K562 (cell line): ENCODE data around the gene SLC12A4. TPM values are rescaled to one million over a fixed set of nuclear protein-coding genes. Genes with fewer than 3 reads are reported as not detected.

Experiments used
- ATAC-seq: fragments of 200-7000 bp; cut with Tn5 transposase; 3 replicates; pipeline ENCODE4 v1.9.1; 2020; ENCODE audit warnings: moderate library complexity
- BruUV-seq: library from RNA; stranded (reverse); fragments of 400-500 nt; replicated peaks from 2 replicates; lab custom pipeline; 2021; lab: Mats Ljungman, UMichigan
- CTCF ChIA-PET: fragments of 300-600 bp; formaldehyde crosslinking; extraction: SDS; loops from one replicate; lab custom pipeline; 2021; ENCODE audit warnings: low intra/inter-chr PET ratio; lab: Yijun Ruan, JAX
- POLR2A ChIA-PET: fragments of 300-600, 350-650 bp; sonication (Branson Sonifier 250); formaldehyde crosslinking; extraction: SDS; loops from one replicate; lab custom pipeline; 2021; ENCODE audit warnings: antibody characterized with exemption, inconsistent platforms; lab: Yijun Ruan, JAX
- DNase-seq, 4 experiments: peaks; one replicate each; pipeline versions ENCODE4 v3.0.0 to v3.0.0-alpha.2; 2011 to 2018; ENCODE audit warnings: low spot score in 3 of 4, mixed read lengths in 3 of 4; ENCODE audit errors: extremely low read depth in 1 of 4
- FAIRE-seq: peaks from 2 replicates; lab custom pipeline; 2011; peaks lifted over from hg19 to GRCh38; lab: Jason Lieb, UNC
- H2AFZ ChIP-seq: 2 replicates; pipeline ENCODE4 v1.6.0; 2011; ENCODE audit warnings: low read depth, low read length, control low read depth, inconsistent platforms
- H3K27ac ChIP-seq: fragments of 200-600 bp; 3 replicates; pipeline ENCODE4 v1.8.0; 2011; ENCODE audit warnings: low read depth, mild to moderate bottlenecking, control low read depth, inconsistent platforms, low read length, moderate library complexity, mixed read lengths; ENCODE audit errors: extremely low read depth
- H3K27me3 ChIP-seq, 2 experiments: fragments of 300-600 bp in 1 of 2; 2 replicates in 1 of 2; 3 replicates in 1 of 2; pipeline versions ENCODE4 v1.6.0 to v1.8.0; 2011; ENCODE audit warnings: inconsistent platforms in 2 of 2, low read length in 2 of 2, mild to moderate bottlenecking in 1 of 2, mixed read lengths in 1 of 2, moderate library complexity in 1 of 2; ENCODE audit not compliant: control insufficient read depth in 2 of 2, insufficient read depth in 2 of 2
- H3K36me3 ChIP-seq: fragments of 300-600 bp; 3 replicates; pipeline ENCODE4 v1.8.0; 2011; ENCODE audit warnings: mild to moderate bottlenecking, low read length, inconsistent platforms; ENCODE audit not compliant: control insufficient read depth, insufficient read depth
- H3K4me1 ChIP-seq, 2 experiments: fragments of 200-600 bp in 1 of 2; replicated peaks in 1 of 2; 2 replicates in 1 of 2; 3 replicates in 1 of 2; pipeline versions ENCODE4 v1.5.1 to v1.8.0; 2011; ENCODE audit warnings: inconsistent platforms in 2 of 2, low read length in 2 of 2, mild to moderate bottlenecking in 1 of 2, mixed read lengths in 1 of 2, moderate library complexity in 1 of 2; ENCODE audit not compliant: control insufficient read depth in 2 of 2, insufficient read depth in 2 of 2
- H3K4me2 ChIP-seq: 2 replicates; pipeline ENCODE4 v1.6.1; 2011; ENCODE audit warnings: low read length, control low read depth, inconsistent platforms, mixed read lengths; ENCODE audit not compliant: insufficient read depth
- H3K4me3 ChIP-seq: fragments of 200-600 bp; sonication (generic), shearing (Covaris generic); 2 replicates; pipeline ENCODE4 v1.5.1; 2016; ENCODE audit warnings: control low read depth, inconsistent platforms
- H3K79me2 ChIP-seq: fragments of 200-600 bp; 3 replicates; pipeline ENCODE4 v1.8.0; 2011; ENCODE audit warnings: low read length, inconsistent platforms; ENCODE audit not compliant: control insufficient read depth, insufficient read depth
- H3K9ac ChIP-seq, 2 experiments: 2 replicates each; pipeline versions ENCODE4 v1.6.0 to v1.6.1; 2011; ENCODE audit warnings: low read depth in 2 of 2, low read length in 2 of 2, control low read depth in 1 of 2, inconsistent platforms in 1 of 2, mild to moderate bottlenecking in 1 of 2, mixed read lengths in 1 of 2; ENCODE audit not compliant: insufficient read depth in 1 of 2
- H3K9me1 ChIP-seq: one replicate; pipeline ENCODE4 v1.6.0; 2011; ENCODE audit warnings: inconsistent platforms, mild to moderate bottlenecking, low read length, moderate library complexity; ENCODE audit not compliant: control insufficient read depth, insufficient read depth
- H3K9me3 ChIP-seq: replicated peaks from 2 replicates; pipeline ENCODE4 v1.5.1; 2011; ENCODE audit warnings: low read depth, low read length, inconsistent platforms; ENCODE audit not compliant: control insufficient read depth, insufficient read depth
- H4K20me1 ChIP-seq: replicated peaks from 2 replicates; pipeline ENCODE4 v1.6.1; 2011; ENCODE audit warnings: low read length, inconsistent platforms, mixed read lengths; ENCODE audit not compliant: control insufficient read depth, insufficient read depth
- ARID1B ChIP-seq: fragments of 450-650 bp; IDR thresholded peaks from 2 replicates; pipeline ENCODE4 v1.6.1; 2016; ENCODE audit warnings: antibody characterized with exemption, mild to moderate bottlenecking, inconsistent platforms
- ASH1L ChIP-seq: fragments of 450-650 bp; IDR thresholded peaks from 2 replicates; pipeline ENCODE4 v1.6.1; 2018; ENCODE audit warnings: borderline replicate concordance, mild to moderate bottlenecking, low read depth; ENCODE audit not compliant: partially characterized antibody
- ATF7 ChIP-seq: fragments of 450-650 bp; IDR thresholded peaks from 2 replicates; pipeline ENCODE4 v1.7.1; 2014; ENCODE audit warnings: mild to moderate bottlenecking, moderate library complexity
- CHAMP1 ChIP-seq: fragments of 450-650 bp; IDR thresholded peaks from 2 replicates; pipeline ENCODE4 v1.6.1; 2016; ENCODE audit warnings: mild to moderate bottlenecking
- MBD1 ChIP-seq: fragments of 250-450 bp; sonication (Bioruptor Pico); IDR thresholded peaks from 2 replicates; pipeline ENCODE4 v1.8.0; 2022; ENCODE audit warnings: inconsistent platforms
- MTF1 ChIP-seq: fragments of 250-450 bp; sonication (Bioruptor Pico); IDR thresholded peaks from 2 replicates; pipeline ENCODE4 v1.9.0; 2021; ENCODE audit warnings: moderate library complexity, mild to moderate bottlenecking, inconsistent platforms, borderline replicate concordance
- RAD21 ChIP-seq, 2 experiments: fragments of 250-450 bp in 1 of 2; fragments of 450-650 bp in 1 of 2; sonication (Bioruptor Pico) in 1 of 2; formaldehyde crosslinking in 1 of 2; IDR thresholded peaks in 1 of 2; conservative IDR thresholded peaks in 1 of 2; 2 replicates each; pipeline versions ENCODE4 v1.4.0 to v1.8.0; 2020 to 2022; ENCODE audit warnings: mild to moderate bottlenecking in 2 of 2, moderate library complexity in 1 of 2
- RBM22 ChIP-seq: fragments of 200-400 bp; formaldehyde crosslinking; IDR thresholded peaks from 2 replicates; pipeline ENCODE4 v1.6.1; 2018; ENCODE audit warnings: low read length, low read depth; ENCODE audit not compliant: poor library complexity, severe bottlenecking
- STAT6 ChIP-seq: sonication (generic); formaldehyde crosslinking; IDR thresholded peaks from 2 replicates; pipeline ENCODE4 v1.8.1; 2023; ENCODE audit warnings: mild to moderate bottlenecking, missing genetic modification reagents
- ZBTB7A ChIP-seq: IDR thresholded peaks from 2 replicates; pipeline ENCODE4 v1.6.1; 2011; ENCODE audit warnings: low read depth, mild to moderate bottlenecking, low read length, moderate library complexity, borderline replicate concordance; ENCODE audit not compliant: control insufficient read depth
- ZNF146 ChIP-seq: IDR thresholded peaks from one replicate; pipeline ENCODE4 v1.6.1; 2018; ENCODE audit warnings: missing compliant biosample characterization; ENCODE audit not compliant: unreplicated experiment
- ZNF24 ChIP-seq: fragments of 450-650 bp; IDR thresholded peaks from 2 replicates; pipeline ENCODE4 v1.6.1; 2016
- ZNF717 ChIP-seq: fragments of 250-450 bp; sonication (Bioruptor Pico); IDR thresholded peaks from 2 replicates; pipeline ENCODE4 v1.5.0; 2021
- WGBS: fragments of 100-300 bp; shearing (Covaris generic); methylation state at CpG from one replicate; pipeline ENCODE4 v1.1.6; 2016; ENCODE audit warnings: low coverage, mixed read lengths; ENCODE audit not compliant: insufficient coverage; ENCODE audit errors: missing lambda C conversion rate; 5-methylcytosine and 5-hydroxymethylcytosine counted together
- in situ Hi-C: fragments of 300-500 bp; cut with MboI; formaldehyde crosslinking; loops from 4 replicates; pipeline ENCODE4 v1.15.0; 2018; ENCODE audit warnings: inconsistent platforms, mixed read lengths
- intact Hi-C: fragments of 100-400 bp; cut with micrococcal nuclease; formaldehyde crosslinking; loops from 2 replicates; pipeline ENCODE4 v1.14.2; 2022
- polyA plus RNA-seq, 8 experiments: library from polyadenylated mRNA; depleted of rRNA in 4 of 8; stranded (reverse) in 5 of 8; unstranded in 3 of 8; fragments of >200 nt; fragmentation: Nextera tagmentation in 2 of 8; fragmentation: Illumina TruSeq in 1 of 8; extraction: Ambion mirVana in 2 of 8; extraction: Trizol in 1 of 8; gene quantifications; 2 replicates each; pipeline versions ENCODE4 v1.2.1 to v1.2.3, GENCODE V29; 2011 to 2014; ENCODE audit warnings: inconsistent platforms in 1 of 8, missing spikeins in 1 of 8
- total RNA-seq, 7 experiments: library from RNA; depleted of rRNA in 6 of 7; stranded (reverse); fragments of >200 nt in 6 of 7; fragmentation: Illumina TruSeq in 2 of 7; extraction: Trizol in 2 of 7; gene quantifications; 2 replicates each; pipeline versions ENCODE4 v1.2.1 to v1.2.3, GENCODE V29; 2011 to 2021; ENCODE audit warnings: low replicate concordance in 1 of 7
- TF ChIP-seq, protein P1 (sequence below): fragments of 450-650 bp; formaldehyde crosslinking; IDR thresholded peaks from 2 replicates; pipeline ENCODE4 v1.4.0; 2020; ENCODE audit warnings: mild to moderate bottlenecking, moderate library complexity

Gene SLC12A4
- total and polyA plus RNA-seq, 9 of the 15 experiments (the other 6 are each of a cell fraction or from before 2014, with no cell fraction given), result 0.75 to 43.5 (median 15.0) TPM

GRCh38 chr16:68005211-68005610 lies 36.8 kb upstream of the SLC12A4 start:
- H3K4me1 ChIP-seq, result peaks cover 0 to 4% of the 10 kb centered on the region in 2 experiments; a peak in 2 of 5 replicates
- H3K79me2 ChIP-seq, result no peaks in the 10 kb centered on the region
- ChIA-PET CTCF (interaction anchor here (1.6 kb wide), 1 partner anchor 11 kb away, joined by 5 read pairs; no protein-coding TSS in a partner anchor), POLR2A (interaction anchor here (0.6 to 3.2 kb wide), 5 partner anchors 9 to 252 kb away, joined by 3 to 13 read pairs (median 5); partner anchors contain the start of genes DDX28, DPEP2NB and DUS2)
- in situ Hi-C loops, result no loop called here
- H2AFZ ChIP-seq, result peak overlapping the region; percentile 81; the same call in 1 of the 2 replicates
- no peak overlapping the region for H3K4me3 ChIP-seq
- no peaks in the 10 kb centered on the region for H3K9me3 ChIP-seq
- no peak for ATAC-seq
- no peak for DNase-seq
- H3K36me3 ChIP-seq, result no peaks in the 10 kb centered on the region
- intact Hi-C loops, result no loop called here
- H3K27ac ChIP-seq, result no peak overlapping the region
- H4K20me1 ChIP-seq, result no peaks in the 10 kb centered on the region
- BruUV-seq, result no TSS peak
- H3K9ac ChIP-seq, result peak overlapping the region in 1 of 2 experiments; percentile 30; a peak in 1 of 4 replicates
- 69% methylated on average over 9 of the region's 9 CpGs for WGBS
- no peak overlapping the region for H3K4me2 ChIP-seq
- no peaks in the 10 kb centered on the region for H3K27me3 ChIP-seq
- H3K9me1 ChIP-seq, result no peaks in the 10 kb centered on the region
- FAIRE-seq, result no peak
- TF ChIP-seq ZNF146 (CRISPR knock-in tag) (no peak), MBD1 (CRISPR knock-in tag) (no peak), ATF7 (no peak), RAD21 (CRISPR knock-in tag; conservative IDR thresholded peaks at IDR 0.05 in 1 of 2, IDR thresholded peaks at IDR 0.05 in 1 of 2) (no peak), ZNF717 (CRISPR knock-in tag) (no peak), STAT6 (CRISPR knock-in tag) (no peak), RBM22 (no peak), ARID1B (no peak), MTF1 (CRISPR knock-in tag) (no peak), ZNF24 (no peak), CHAMP1 (no peak), ZBTB7A (no peak), ASH1L (no peak)
- TF ChIP-seq, protein P1, sequence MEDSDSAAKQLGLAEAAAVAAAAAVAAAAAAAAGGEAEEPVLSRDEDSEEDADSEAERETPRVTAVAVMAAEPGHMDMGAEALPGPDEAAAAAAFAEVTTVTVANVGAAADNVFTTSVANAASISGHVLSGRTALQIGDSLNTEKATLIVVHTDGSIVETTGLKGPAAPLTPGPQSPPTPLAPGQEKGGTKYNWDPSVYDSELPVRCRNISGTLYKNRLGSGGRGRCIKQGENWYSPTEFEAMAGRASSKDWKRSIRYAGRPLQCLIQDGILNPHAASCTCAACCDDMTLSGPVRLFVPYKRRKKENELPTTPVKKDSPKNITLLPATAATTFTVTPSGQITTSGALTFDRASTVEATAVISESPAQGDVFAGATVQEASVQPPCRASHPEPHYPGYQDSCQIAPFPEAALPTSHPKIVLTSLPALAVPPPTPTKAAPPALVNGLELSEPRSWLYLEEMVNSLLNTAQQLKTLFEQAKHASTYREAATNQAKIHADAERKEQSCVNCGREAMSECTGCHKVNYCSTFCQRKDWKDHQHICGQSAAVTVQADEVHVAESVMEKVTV (CRISPR knock-in tag), result no peak
